CD14-positive monocyte (primary cell): ENCODE measurements around the gene SCEL. TPM values are rescaled to one million over a fixed set of nuclear protein-coding genes. Genes with fewer than 3 reads are reported as not detected.

Experiments used
- DNase-seq, 3 donors: peaks; one replicate each; pipeline ENCODE4 v3.0.0-alpha.2; 2011 to 2022
- H2AFZ ChIP-seq: 2 replicates; pipeline ENCODE4 v1.6.0; 2012; ENCODE audit warnings: mild to moderate bottlenecking, low read depth, low read length, inconsistent platforms; ENCODE audit not compliant: insufficient read depth, poor library complexity, severe bottlenecking
- H3K27ac ChIP-seq, 2 donors: 1 replicate in 1 of 2; 2 replicates in 1 of 2; pipeline ENCODE4 v1.5.1; 2012 to 2013; ENCODE audit warnings: low read length in 2 of 2, control low read depth in 1 of 2, inconsistent platforms in 1 of 2, low read depth in 1 of 2, mild to moderate bottlenecking in 1 of 2
- H3K27me3 ChIP-seq, 2 donors: one replicate each; pipeline versions ENCODE4 v1.6.0 to v1.6.1; 2011 to 2013; ENCODE audit warnings: low read length in 2 of 2; ENCODE audit not compliant: control insufficient read depth in 2 of 2, insufficient read depth in 2 of 2
- H3K36me3 ChIP-seq, 2 donors: replicated peaks in 1 of 2; 1 replicate in 1 of 2; 2 replicates in 1 of 2; pipeline versions ENCODE4 v1.5.1 to v1.6.1; 2012 to 2013; ENCODE audit warnings: low read length in 2 of 2, control low read depth in 1 of 2, inconsistent platforms in 1 of 2, mild to moderate bottlenecking in 1 of 2; ENCODE audit not compliant: insufficient read depth in 2 of 2, control insufficient read depth in 1 of 2
- H3K4me1 ChIP-seq, 2 donors: 1 replicate in 1 of 2; 2 replicates in 1 of 2; pipeline versions ENCODE4 v1.5.1 to v1.6.1; 2012 to 2013; ENCODE audit warnings: low read length in 2 of 2, control low read depth in 1 of 2, inconsistent platforms in 1 of 2, mild to moderate bottlenecking in 1 of 2, moderate library complexity in 1 of 2; ENCODE audit not compliant: insufficient read depth in 2 of 2, control insufficient read depth in 1 of 2
- H3K4me2 ChIP-seq: replicated peaks from 2 replicates; pipeline ENCODE3; 2012; ENCODE audit warnings: low read length, moderate library complexity, mild to moderate bottlenecking; ENCODE audit not compliant: poor library complexity, severe bottlenecking; ENCODE audit errors: extremely low read depth
- H3K4me3 ChIP-seq, 3 experiments: fragments of 200-600 bp in 1 of 3; sonication (generic) in 1 of 3; replicated peaks in 1 of 3; 1 replicate in 2 of 3; 2 replicates in 1 of 3; pipeline ENCODE4 v1.5.1; 2011 to 2013; ENCODE audit warnings: low read length in 3 of 3, mild to moderate bottlenecking in 3 of 3, control low read depth in 2 of 3, low read depth in 2 of 3, inconsistent platforms in 1 of 3, moderate library complexity in 1 of 3
- H3K79me2 ChIP-seq: 2 replicates; pipeline ENCODE4 v1.6.0; 2012; ENCODE audit warnings: mild to moderate bottlenecking, control low read depth, inconsistent platforms, low read length, moderate library complexity; ENCODE audit not compliant: insufficient read depth
- H3K9ac ChIP-seq: 2 replicates; pipeline ENCODE4 v1.6.0; 2017; ENCODE audit warnings: low read length, mild to moderate bottlenecking; ENCODE audit not compliant: insufficient read depth, poor library complexity, severe bottlenecking
- H3K9me3 ChIP-seq, 2 donors: replicated peaks in 1 of 2; 1 replicate in 1 of 2; 2 replicates in 1 of 2; pipeline versions ENCODE4 v1.5.1 to v1.6.1; 2012 to 2013; ENCODE audit warnings: low read length in 2 of 2, control low read depth in 1 of 2; ENCODE audit not compliant: control insufficient read depth in 1 of 2, insufficient read depth in 1 of 2
- H4K20me1 ChIP-seq: 2 replicates; pipeline ENCODE4 v1.6.0; 2012; ENCODE audit warnings: mild to moderate bottlenecking, low read length, control low read depth, moderate library complexity; ENCODE audit not compliant: insufficient read depth
- H3K27ac Mint-ChIP-seq, 7 donors: one replicate each; pipeline ENCODE4 v1.8.0; 2020; ENCODE audit warnings: mild to moderate bottlenecking in 7 of 7, mixed read lengths in 7 of 7, moderate library complexity in 6 of 7, inconsistent platforms in 2 of 7
- H3K27me3 Mint-ChIP-seq, 3 donors: one replicate each; pipeline ENCODE4 v1.8.0; 2021 to 2022; ENCODE audit warnings: low read depth in 3 of 3, mild to moderate bottlenecking in 3 of 3, mixed read lengths in 3 of 3, moderate library complexity in 3 of 3, inconsistent platforms in 1 of 3
- H3K36me3 Mint-ChIP-seq, 2 donors: one replicate each; pipeline ENCODE4 v1.8.0; 2020; ENCODE audit warnings: mixed read lengths in 2 of 2, inconsistent platforms in 1 of 2, mild to moderate bottlenecking in 1 of 2
- H3K4me1 Mint-ChIP-seq: one replicate; pipeline ENCODE4 v1.8.0; 2020; ENCODE audit warnings: mild to moderate bottlenecking, mixed read lengths
- H3K4me3 Mint-ChIP-seq, 2 donors: one replicate each; pipeline ENCODE4 v1.8.0; 2020; ENCODE audit warnings: mild to moderate bottlenecking in 2 of 2, mixed read lengths in 2 of 2, moderate library complexity in 1 of 2
- H3K9me3 Mint-ChIP-seq, 7 donors: one replicate each; pipeline ENCODE4 v1.8.0; 2020 to 2022; ENCODE audit warnings: mixed read lengths in 7 of 7, mild to moderate bottlenecking in 6 of 7, moderate library complexity in 6 of 7, inconsistent platforms in 2 of 7
- WGBS: methylation state at CpG from one replicate; pipeline ENCODE4 v1.1.5; 2013; ENCODE audit warnings: missing lambda C conversion rate; ENCODE audit not compliant: insufficient coverage; 5-methylcytosine and 5-hydroxymethylcytosine counted together
- intact Hi-C, 2 donors: fragments of 100-400 bp; cut with micrococcal nuclease; formaldehyde crosslinking; loops; one replicate each; pipeline versions ENCODE4 v1.15.0 to v1.15.1; 2023
- polyA plus RNA-seq, 3 donors: library from polyadenylated mRNA; depleted of rRNA in 1 of 3; unstranded in 2 of 3; stranded (reverse) in 1 of 3; fragments of 300-500 nt in 2 of 3; fragments of >200 nt in 1 of 3; fragmentation: Illumina TruSeq in 2 of 3; gene quantifications; 1 replicate in 2 of 3; 2 replicates in 1 of 3; pipeline ENCODE4 v1.2.3, GENCODE V29; 2012 to 2021
- TF ChIP-seq, protein P1 (sequence below): fragments of 200-600 bp; IDR thresholded peaks from one replicate; pipeline ENCODE4 v1.8.0; 2022; ENCODE audit warnings: antibody characterized with exemption, mild to moderate bottlenecking

SCEL gene
- polyA plus RNA-seq, 3 donors, result not detected

- no peak for DNase-seq
- H3K4me3 Mint-ChIP-seq, result no peak overlapping the region
- intact Hi-C loops, result no loop called here
Observed at GRCh38 chr13:77529501-77529840, 6.0 kb upstream of the SCEL start.

GRCh38 chr13:77530875-77531274 is 4.6 kb upstream of the SCEL start:
- Histone ChIP-seq H2AFZ (no peak overlapping the region), H3K36me3 (no peaks in the 10 kb centered on the region), H3K9ac (no peak overlapping the region), H3K27me3 (no peaks in the 10 kb centered on the region), H3K4me1 (no peaks in the 10 kb centered on the region), H3K79me2 (no peaks in the 10 kb centered on the region), H3K27ac (no peak overlapping the region), H3K4me2 (no peak overlapping the region), H3K4me3 (no peak overlapping the region), H4K20me1 (no peaks in the 10 kb centered on the region), H3K9me3 (no peaks in the 10 kb centered on the region)
- H3K36me3 Mint-ChIP-seq, result peaks cover 0 to 1% of the 10 kb centered on the region in 2 donors
- peaks cover 15% of the 10 kb centered on the region for H3K4me1 Mint-ChIP-seq
- no peak overlapping the region for H3K4me3 Mint-ChIP-seq
- H3K27ac Mint-ChIP-seq, result no peak overlapping the region
- intact Hi-C loops, result no loop called here
- DNase-seq, result no peak
- no peaks in the 10 kb centered on the region for H3K27me3 Mint-ChIP-seq
- TF ChIP-seq, protein P1, sequence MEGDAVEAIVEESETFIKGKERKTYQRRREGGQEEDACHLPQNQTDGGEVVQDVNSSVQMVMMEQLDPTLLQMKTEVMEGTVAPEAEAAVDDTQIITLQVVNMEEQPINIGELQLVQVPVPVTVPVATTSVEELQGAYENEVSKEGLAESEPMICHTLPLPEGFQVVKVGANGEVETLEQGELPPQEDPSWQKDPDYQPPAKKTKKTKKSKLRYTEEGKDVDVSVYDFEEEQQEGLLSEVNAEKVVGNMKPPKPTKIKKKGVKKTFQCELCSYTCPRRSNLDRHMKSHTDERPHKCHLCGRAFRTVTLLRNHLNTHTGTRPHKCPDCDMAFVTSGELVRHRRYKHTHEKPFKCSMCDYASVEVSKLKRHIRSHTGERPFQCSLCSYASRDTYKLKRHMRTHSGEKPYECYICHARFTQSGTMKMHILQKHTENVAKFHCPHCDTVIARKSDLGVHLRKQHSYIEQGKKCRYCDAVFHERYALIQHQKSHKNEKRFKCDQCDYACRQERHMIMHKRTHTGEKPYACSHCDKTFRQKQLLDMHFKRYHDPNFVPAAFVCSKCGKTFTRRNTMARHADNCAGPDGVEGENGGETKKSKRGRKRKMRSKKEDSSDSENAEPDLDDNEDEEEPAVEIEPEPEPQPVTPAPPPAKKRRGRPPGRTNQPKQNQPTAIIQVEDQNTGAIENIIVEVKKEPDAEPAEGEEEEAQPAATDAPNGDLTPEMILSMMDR, result no peak
- H3K9me3 Mint-ChIP-seq, result peaks cover 0 to 2% (median 0%) of the 10 kb centered on the region in 7 donors

More at GRCh38 chr13:77529501-77529840, 6.0 kb upstream of the SCEL start:
- H3K4me1 ChIP-seq, result no peaks in the 10 kb centered on the region
- H2AFZ ChIP-seq, result no peak overlapping the region
- 96% methylated on average over 3 of the region's 4 CpGs for WGBS
- no peaks in the 10 kb centered on the region for H3K9me3 ChIP-seq
- H3K79me2 ChIP-seq, result no peaks in the 10 kb centered on the region
- H3K27ac ChIP-seq, result no peak overlapping the region
- no peaks in the 10 kb centered on the region for H4K20me1 ChIP-seq
- H3K9me3 Mint-ChIP-seq, result peaks cover 0 to 2% (median 0%) of the 10 kb centered on the region in 7 donors
- no peaks in the 10 kb centered on the region for H3K27me3 Mint-ChIP-seq
- H3K4me1 Mint-ChIP-seq, result peaks cover 15% of the 10 kb centered on the region
- H3K4me2 ChIP-seq, result no peak overlapping the region
- no peaks in the 10 kb centered on the region for H3K27me3 ChIP-seq
- H3K36me3 ChIP-seq, result no peaks in the 10 kb centered on the region
- H3K9ac ChIP-seq, result no peak overlapping the region
- peaks cover 0 to 1% of the 10 kb centered on the region in 2 donors for H3K36me3 Mint-ChIP-seq
- no peak overlapping the region for H3K27ac Mint-ChIP-seq
- H3K4me3 ChIP-seq, result no peak overlapping the region
- TF ChIP-seq, protein P1, result no peak
